GM19397 (cell line): ENCODE data around the gene PHF12.
"Not testable (repeated sequence)": the region's sequence is repeated elsewhere in the genome, so short reads cannot be mapped to it uniquely, and the experiment has no call there.

ENCODE experiments used
- ATAC-seq: cut with Tn5 transposase; IDR thresholded peaks from one replicate; pipeline ENCODE4 v1.9.1; 2021; ENCODE audit warnings: mild to moderate bottlenecking, moderate library complexity; ENCODE audit not compliant: unreplicated experiment

Gene PHF12

DNA sequence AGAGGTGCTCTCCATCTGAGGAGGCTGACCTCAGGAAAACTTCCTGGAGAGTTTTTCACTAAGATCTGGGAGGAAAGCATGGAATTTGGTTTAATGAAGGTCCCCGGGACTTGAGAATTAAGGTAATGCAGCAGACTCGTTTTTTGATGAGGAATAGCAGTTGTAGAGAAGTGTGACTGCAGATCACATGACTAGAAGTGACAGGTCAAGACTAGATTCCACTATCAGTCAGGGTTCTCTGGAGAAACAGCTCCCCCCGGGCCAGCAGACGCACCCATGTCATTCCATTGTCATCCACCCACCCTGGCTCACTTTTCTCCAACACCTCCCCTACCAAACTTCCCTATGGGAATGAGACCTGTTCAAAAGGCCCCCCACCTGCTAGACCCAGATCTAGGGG, 46.5 kb downstream of the PHF12 start:
- ATAC-seq = no peak

DNA sequence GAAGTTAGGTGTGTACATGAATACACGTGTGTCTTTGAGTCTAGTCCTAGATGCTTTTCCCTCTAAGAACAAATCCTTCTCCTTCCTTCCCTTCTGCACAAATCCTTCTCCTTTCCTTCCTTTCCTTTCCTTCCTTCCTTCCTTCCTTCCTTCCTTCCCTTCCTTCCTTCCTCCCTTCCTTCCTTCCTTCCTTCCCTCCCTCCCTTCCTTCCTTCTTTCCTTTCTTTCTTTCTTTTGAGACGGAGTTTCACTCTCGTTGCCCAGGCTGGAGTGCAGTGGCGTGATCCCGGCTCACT, 47.8 kb downstream of the PHF12 start:
- not testable (repeated sequence) for ATAC-seq

DNA sequence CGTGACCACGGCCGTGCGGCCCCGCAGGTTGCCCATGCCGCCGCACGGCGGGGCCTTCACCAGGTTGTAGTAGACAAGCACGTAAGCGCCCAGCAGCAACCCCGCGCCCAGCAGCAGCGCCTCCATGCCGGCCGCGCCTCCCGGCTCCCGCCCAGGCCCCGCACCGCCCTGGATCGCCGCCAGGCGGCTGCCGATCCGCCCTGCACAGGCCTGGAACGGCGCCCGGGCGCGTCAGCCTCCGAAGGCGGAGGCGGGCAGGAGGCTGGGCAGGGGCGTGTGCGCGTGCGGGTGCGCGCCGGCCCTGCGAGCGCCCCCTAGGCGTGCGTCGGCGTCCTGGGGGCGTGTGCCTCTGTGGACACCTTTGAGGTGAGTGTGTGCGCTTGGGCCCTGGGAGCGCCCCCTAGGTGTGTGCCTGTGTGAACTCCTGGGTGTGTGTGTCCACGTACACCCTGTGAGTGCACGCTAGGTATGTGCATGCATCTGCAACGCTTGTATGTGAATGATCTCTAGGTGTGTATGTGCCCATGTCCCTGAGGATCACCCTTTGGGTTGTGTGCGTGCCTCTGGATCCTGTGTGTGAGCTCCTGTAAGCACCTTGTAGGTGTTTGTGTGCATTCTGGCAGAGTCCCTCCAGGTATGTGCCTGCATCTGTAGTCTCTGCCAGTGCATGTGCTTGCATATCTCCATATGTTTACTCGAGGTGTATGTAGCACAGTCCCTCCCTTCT, 48.3 kb downstream of the PHF12 start, which contains the start of gene DHRS13:
Gene DHRS13 (minus strand): TSS at position 261 of the 727 bp plus-strand sequence. CDS start 135 bp downstream, at position 126.
- ATAC-seq = peak; percentile 86

DNA sequence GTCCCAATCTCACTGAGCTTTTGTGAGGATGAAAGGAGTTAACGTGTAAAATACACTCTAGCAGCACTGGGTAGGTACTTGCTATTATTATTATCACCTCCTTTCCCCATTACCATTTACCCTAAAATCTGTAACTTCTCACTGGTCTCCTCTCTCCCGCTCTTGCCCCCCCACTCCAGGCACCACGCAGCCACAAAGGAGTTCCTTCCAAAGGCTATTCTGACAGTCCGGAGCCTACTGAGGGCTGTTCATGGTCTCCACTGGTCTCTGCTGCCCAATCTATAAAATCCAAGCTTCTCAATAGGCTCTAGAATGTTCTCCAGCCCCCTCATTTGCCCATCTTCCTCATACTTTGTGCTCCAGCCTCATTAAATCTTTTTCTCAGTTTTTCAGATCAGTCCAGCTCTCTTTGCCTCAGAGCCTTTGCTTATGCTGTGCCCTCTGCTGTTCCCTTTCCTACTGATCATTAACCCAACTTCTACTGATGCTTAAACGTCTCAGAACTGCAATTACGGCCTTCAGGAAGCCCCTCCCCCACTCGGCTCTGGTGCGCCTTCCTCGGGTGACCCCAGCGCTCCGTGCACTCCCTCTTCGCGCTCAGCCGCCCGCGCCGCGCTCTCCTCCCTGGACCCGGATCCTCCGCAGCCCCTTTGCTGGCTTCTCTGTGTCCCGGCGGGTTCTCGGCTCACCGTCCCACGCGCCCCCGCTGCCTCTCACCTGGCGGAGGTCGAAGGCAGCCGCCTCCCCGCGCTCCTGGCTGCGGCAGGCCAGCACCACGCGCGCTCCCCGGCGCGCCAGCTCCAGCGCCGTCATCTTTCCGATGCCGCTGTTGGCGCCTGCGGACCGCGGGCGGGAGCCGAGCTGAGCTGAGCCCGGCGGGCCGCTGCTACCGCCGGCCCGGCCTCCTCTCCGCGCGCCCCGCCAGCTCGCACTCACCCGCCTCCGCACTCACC, 49.2 kb downstream of the PHF12 start:
- ATAC-seq = peak; percentile 45

DNA sequence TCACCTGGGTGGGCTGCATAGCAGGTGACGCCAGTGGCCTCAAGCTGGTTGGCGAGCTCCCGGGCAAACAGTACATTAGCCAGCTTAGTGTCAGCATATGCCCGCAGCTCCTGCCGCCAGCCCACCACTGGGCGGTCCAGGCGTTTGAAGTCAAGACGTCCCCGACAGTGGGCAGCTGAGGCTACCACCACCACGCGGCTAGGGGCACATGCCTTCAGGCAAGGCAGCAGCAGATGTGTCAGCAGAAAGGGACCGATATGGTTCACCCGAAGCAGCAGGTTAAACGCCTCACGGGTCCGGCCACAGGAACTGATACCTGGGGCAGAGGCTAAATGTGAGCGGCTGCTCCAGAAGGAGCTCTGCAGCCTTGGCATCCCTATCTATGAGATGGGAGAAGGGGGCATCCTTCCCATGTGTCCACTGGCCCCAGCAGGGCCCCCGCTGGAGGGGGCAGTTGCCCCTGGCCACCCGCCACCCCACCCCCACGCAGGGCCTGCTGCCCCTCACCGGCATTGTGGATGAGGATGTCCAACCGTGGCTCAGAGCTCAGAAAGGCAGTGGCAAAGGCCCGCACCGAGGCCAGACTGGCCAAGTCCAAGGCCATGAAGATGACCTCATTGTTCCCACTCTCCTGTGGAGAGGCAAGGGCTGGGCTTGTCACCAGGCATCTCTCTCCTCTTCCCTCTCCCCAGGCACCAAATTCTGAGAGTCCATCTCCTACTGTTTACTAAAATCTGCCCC, 50.2 kb downstream of the PHF12 start:
- no peak for ATAC-seq

DNA sequence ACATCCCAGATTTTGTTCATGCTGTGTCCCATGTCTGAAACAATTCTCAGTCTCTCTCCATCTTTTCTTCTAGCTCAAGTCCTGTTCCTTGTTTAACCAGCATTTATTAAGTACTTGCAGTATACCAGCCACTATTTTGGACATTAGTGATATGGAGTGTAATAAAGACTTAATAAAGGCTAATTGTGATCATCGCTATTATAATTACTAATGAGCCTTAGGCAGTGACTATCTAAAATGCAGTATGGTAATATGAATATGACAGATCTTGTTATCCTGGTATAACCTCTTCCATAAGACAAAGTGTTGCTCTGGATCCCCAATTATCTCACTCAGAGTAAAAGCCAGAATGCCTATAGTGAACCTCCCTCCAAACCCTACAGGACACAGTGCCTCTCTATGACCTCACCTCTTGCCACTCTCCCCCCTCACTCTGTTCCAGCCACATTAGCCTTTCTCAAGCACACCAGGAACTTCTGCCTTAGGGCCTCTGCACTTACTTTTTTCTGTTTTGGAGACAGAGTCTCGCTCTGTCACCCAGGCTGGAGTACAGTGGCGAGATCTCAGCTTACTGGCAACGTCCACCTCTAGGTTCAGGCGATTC, 52.0 kb downstream of the PHF12 start:
- no peak for ATAC-seq

DNA sequence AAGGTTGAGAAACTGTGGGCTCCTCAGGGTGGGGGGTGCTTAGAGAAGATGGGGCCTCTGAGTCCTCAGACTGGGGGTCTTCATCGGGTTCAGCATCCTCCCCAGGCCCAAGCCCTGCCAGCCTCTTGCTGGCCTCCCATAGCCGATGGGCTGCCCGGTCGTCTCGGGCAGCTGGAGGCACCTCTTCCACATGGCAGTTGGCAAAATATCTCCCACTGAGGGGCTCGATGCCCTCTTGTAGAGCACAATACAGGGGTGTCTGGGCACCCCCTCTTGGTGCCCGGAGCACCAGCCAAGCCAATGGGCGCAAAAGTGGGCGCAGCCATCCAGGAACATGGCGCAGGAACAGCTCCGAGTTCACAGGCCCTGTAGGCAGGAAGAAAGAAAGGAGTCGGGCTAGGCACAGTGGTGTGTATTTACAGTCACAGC, 52.8 kb downstream of the PHF12 start:
- ATAC-seq = no peak

DNA sequence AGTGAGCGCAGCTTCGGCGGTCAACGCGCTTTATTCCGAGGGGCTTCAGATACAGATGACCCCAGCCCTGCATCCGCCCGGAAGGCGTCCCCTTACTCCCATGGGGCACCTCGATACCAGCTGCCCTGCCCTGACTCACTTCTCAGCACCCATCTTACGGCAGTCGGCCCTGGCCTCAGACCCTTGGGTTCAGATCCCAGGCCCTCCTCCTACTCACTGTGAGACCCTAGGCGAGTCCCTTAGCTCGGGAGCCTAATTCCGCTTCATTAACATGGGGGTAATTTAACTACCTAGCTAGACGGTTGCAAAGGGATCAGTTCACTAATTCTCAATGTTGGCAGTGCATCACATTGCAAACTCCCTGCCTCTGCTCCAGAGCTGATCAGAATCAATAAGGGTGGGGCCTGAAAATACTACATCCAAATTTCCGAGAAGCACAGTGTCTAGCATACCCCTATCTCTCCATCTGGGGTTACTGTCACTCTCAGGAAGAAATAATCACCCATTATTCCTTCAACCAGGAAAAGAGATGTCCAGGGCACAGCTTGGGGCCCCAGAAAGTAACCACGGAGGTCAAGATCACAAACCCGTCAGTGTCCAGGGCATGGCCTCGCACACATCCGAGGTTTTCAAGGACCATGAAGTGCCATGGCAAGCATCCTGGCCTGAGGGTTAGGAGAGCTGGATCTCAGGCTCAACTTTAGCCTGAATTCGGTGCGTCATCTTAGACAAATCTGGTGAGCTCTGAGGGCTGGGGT, 53.4 kb downstream of the PHF12 start:
- ATAC-seq = no peak

DNA sequence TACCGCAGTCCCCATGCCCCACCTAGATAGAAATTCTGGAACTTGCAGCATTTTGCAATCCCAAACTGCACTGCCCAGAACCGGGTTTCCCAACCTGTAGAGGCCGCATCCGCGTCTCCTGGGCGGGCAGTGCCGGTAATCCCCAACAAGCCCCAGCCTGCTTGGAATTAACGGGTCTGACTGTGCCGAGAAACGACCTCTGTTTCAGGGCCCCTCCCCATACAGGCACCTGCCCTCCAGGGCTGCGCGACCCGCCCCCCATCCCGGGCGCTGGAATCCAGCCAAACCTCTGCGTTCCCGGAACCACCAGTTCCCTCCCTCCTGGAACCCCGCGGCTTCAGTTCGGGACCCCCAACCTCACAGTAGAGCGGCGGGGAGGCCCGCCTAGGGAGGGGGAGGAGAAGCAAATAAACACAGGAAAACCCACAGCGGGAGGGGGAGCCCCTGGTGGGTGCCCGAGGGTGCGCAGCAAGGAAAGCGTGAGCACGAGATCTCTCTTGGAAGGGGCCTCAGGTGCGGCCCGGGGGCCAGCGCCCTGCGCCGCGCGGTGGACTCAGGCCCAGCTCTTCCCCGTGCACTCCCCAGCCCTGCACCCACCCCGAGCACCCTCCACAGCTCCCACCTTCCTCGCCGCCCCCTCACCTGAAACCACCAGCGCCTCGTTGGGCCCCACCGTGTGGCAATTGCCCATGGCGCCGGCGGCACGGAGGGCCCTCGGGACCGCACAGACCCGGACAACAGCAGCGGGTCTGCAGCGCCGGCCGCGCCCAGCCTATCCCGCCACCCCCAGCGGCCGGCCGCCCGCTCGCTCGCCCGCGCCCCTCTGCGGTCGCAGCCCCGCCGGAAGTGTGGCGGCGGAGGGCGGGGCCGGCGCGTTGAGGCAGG, 54.2 kb downstream of the PHF12 start, which contains the start of gene FLOT2:
Gene FLOT2 (minus strand): TSS at position 850 of the 885 bp plus-strand sequence. CDS start 159 bp downstream, at position 691.
- no peak for ATAC-seq

DNA sequence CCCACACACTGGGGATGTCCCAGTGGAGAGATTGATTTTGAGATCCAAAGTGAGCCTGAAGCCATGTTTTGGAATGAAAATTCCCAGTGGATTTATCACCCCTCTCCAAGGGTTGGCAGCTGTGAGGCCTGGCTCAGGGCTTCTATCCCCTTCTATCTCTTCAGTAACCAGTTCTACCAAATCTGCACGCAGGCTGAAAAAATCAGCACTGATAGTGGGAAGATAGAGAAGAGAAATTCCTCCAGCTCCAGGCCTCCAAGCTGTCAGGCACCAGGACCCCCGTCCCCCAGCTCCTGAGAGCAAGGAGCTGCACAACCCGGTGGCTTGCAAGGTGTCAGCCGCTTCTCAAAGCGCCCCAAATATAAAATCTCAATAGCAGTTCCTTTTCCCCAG, 54.8 kb downstream of the PHF12 start:
- ATAC-seq = no peak

DNA sequence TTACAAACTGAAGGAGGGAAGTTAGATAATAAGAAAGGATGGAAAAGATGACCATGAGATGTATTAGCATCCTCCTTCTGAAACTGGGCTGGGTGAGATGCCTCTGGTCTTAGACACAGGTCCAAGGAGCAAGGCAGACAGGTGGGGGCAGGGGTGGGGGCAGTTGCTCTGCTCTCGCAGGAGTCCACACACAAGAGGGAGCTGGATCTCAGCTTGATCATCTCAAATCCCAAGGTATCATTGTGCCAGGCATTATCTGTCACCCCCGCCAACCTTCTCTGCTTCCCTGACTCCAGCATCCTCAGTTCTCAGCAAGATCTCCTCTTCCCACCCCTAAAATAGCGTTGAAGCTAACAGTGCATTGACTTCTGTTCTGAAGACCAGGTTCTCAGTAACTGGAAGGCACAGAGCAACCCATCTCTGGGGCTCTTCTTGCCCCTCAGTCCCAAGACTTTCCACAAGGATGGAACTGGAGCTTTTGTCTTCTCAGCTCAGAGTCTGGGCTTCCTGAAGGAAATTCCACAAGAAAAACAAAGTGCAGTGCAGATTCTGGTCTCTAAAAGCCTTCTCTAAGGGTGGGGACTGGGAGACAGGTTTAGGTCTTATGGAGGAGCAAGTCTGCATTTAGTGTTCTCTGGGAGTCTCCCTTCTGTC, 55.4 kb downstream of the PHF12 start:
- no peak for ATAC-seq

DNA sequence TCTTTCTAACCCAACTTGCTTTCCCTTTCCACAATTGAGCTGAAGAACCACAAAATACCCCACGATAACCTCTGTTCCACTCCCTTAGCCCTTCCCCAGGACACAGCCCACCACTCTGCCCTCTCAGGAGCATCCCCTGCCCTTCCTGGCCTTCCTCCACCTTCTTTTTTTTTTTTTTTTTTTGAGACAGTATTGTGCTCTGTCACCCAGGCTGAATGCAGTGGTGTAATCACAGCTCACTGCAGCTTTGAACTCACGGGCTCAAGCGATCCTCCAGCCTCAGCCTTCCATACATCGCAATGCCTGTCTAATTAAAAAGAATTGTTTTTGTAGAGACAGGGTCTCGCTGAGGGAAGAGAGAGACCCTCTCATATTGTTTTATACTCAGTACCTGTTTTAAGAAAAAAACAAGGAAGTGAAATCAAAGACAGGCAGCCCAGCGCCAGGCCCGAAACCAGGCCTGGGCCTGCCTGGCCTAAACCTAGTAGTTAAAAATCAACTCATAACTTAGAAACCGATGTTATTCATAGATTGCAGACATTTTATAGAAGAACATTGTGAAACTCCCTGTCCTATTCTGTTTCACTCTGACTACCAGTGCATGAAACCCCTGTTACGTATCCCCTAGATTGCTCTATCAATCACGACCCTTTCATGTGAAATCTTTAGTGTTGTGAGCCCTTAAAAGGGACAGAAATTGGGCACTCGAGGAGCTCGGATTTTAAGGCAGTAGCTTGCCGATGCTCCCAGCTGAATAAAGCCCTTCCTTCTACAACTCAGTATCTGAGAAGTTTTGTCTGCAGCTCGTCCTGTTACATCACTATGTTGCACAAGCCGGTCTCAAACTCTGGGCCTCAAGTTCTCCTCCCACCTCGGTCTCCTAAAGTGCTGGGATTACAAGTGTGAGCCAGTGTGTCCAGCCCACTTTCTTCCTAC, 57.8 kb downstream of the PHF12 start:
- ATAC-seq = not testable (repeated sequence)

DNA sequence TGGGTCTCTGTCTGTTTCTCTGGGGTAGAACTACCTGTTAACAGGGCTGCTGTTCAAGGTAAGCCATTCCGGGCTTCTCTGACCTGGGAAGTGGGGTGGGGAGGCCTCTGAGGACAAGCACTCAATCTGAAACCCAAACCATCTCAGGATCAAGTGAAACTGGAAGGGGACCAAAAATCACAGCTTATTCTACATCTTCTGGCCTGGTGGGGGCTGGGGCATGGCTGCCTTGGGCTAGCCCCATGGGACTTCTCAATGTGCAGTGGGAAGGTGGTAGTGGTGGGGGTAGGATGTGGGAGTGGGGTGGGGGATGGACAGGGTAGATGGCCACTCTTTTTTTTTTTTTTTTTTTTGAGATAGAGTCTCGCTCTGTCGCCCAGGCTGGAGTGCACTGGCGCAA, 59.3 kb downstream of the PHF12 start:
- no peak for ATAC-seq

DNA sequence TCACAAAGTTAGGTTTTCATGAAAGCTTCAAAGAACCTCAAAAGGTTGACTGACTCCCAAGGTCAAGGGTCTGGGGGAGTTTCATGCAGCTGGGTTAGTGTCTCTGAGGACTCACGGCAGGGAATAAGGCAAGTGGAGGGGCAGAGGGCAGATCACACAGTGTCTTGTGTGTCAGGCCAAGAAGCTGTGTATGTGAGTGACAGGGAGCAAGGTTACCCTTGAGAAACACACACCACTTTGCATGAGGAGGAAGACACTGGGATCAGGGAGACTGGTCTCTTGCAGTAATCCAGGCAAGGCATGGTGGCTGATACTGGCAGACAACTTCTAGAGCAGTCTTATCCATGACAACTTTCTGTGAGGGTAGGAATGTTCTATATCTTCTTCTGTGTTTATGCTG, 60.1 kb downstream of the PHF12 start:
- ATAC-seq = no peak

DNA sequence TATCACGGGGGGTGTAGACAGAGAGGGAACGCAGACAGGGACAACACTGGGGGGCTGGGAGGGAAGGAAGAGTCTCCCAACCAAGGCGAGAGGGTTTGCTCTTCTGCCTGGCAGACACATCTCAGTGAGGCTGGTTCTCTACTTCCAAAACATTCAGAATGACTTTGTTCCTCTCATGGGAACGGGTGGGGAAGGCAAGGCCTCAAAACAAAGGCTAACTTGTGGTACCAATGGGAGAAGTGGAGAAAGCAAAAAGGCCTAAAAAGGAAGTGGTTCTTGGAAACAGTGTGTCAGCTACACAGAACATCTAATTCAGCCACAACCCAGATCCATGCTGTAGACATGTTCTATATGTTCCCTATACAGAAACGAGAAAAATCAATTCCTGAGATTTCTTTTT, 61.3 kb downstream of the PHF12 start:
- ATAC-seq = no peak

DNA sequence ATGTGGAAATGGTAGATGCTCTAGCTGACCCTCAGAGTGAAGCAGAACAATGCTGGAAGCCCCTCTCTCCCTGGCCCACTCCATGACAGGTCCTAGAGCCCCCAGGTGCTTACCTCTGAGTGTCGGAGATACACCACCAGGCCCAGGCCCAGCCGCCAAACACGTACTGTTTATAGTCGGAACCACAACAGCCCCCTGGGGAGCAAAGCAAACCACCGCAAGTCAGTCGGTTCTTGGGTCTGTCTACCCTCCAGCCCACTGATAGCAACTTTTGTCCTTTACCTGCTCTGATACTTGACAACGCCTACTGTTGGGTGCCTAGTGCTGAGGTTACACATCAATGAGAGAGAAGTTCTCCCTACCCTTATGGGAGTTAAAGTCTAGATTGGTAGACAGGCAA, 62.5 kb downstream of the PHF12 start:
- no peak for ATAC-seq

DNA sequence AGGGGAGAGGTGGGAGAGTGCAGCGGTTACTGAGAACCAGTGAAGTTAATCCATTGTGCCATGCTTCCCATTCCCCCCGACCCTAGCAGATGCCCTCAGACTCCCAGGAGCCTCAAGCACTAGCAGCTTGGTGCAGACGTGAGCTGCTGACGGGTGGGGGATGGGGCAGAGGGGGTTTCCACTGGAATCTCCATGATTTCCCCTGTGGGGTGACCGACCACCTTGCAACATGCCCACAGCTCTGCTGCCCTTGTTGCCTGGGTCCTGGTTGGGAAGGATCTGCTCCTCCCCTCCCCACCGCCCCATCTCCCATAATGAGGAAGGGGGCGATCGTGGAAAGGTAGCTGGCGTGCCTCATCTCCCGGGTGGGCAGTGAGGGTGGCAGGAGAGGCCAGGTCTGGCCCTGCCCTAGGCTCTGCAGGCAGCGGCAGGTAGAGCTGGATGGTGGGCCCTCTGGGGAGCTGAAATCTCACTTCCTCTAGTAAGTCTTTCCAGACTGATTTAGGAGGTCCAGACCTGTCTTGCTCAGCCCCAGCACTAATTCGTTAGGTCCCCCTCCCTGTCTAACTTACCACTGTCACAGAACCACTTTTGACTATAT, 63.3 kb downstream of the PHF12 start:
- no peak for ATAC-seq
